Measurements from ENCODE around the gene PRR29. TPM values are rescaled to one million over a fixed set of nuclear protein-coding genes. Genes with fewer than 3 reads are reported as not detected.

The PRR29 gene
- total RNA-seq, 1 donor from 2014 or later = 0.43 TPM

- intact Hi-C loops (cut with DNase I) = no loop called here
- H3K4me3 ChIP-seq = no peak overlapping the region
- TF ChIP-seq, protein P1, sequence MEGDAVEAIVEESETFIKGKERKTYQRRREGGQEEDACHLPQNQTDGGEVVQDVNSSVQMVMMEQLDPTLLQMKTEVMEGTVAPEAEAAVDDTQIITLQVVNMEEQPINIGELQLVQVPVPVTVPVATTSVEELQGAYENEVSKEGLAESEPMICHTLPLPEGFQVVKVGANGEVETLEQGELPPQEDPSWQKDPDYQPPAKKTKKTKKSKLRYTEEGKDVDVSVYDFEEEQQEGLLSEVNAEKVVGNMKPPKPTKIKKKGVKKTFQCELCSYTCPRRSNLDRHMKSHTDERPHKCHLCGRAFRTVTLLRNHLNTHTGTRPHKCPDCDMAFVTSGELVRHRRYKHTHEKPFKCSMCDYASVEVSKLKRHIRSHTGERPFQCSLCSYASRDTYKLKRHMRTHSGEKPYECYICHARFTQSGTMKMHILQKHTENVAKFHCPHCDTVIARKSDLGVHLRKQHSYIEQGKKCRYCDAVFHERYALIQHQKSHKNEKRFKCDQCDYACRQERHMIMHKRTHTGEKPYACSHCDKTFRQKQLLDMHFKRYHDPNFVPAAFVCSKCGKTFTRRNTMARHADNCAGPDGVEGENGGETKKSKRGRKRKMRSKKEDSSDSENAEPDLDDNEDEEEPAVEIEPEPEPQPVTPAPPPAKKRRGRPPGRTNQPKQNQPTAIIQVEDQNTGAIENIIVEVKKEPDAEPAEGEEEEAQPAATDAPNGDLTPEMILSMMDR (IDR thresholded peaks at IDR 0.05) = no peak
These were observed 9.2 kb upstream of the PRR29 start for GRCh38 chr17:63988741-63989621.

GRCh38 chr17:63989622-63990345, 8.4 kb upstream of the PRR29 start:
- no peaks in the 10 kb centered on the region for H3K27me3 ChIP-seq
- peaks cover 31% of the 10 kb centered on the region for H3K4me1 ChIP-seq
- ATAC-seq (peak; percentile 2), DNase-seq (no peak)
- H3K27ac ChIP-seq = no peak overlapping the region
- H3K4me3 ChIP-seq = no peak overlapping the region
- intact Hi-C loops (cut with DNase I) = no loop called here
- TF ChIP-seq, protein P1 (IDR thresholded peaks at IDR 0.05) = no peak
- no peaks in the 10 kb centered on the region for H3K9me3 ChIP-seq
- no peaks in the 10 kb centered on the region for H3K36me3 ChIP-seq

More at GRCh38 chr17:63988741-63989621, 9.2 kb upstream of the PRR29 start:
- Histone ChIP-seq H3K27me3 (no peaks in the 10 kb centered on the region), H3K4me1 (peaks cover 39% of the 10 kb centered on the region), H3K27ac (no peak overlapping the region), H3K36me3 (no peaks in the 10 kb centered on the region), H3K9me3 (no peaks in the 10 kb centered on the region)
- ATAC-seq (no peak), DNase-seq (peak; percentile 52)

GRCh38 chr17:63991611-63992010, 6.5 kb upstream of the PRR29 start:
- H3K4me3 ChIP-seq = no peak overlapping the region
- H3K9me3 ChIP-seq = no peaks in the 10 kb centered on the region
- TF ChIP-seq, protein P1 (IDR thresholded peaks at IDR 0.05) = no peak
- ATAC-seq = no peak
- peaks cover 17% of the 10 kb centered on the region for H3K4me1 ChIP-seq
- no peak overlapping the region for H3K27ac ChIP-seq
- DNase-seq = peak; percentile 33
- H3K36me3 ChIP-seq = no peaks in the 10 kb centered on the region
- intact Hi-C loops (cut with DNase I) = no loop called here
- H3K27me3 ChIP-seq = no peaks in the 10 kb centered on the region

GRCh38 chr17:63993368-63993985, 4.7 kb upstream of the PRR29 start:
- H3K27ac ChIP-seq = no peak overlapping the region
- intact Hi-C loops (cut with DNase I) = no loop called here
- no peaks in the 10 kb centered on the region for H3K36me3 ChIP-seq
- H3K9me3 ChIP-seq = no peaks in the 10 kb centered on the region
- DNase-seq = no peak
- H3K4me3 ChIP-seq = no peak overlapping the region
- peaks cover 19% of the 10 kb centered on the region for H3K4me1 ChIP-seq
- no peak for ATAC-seq
- TF ChIP-seq, protein P1 (IDR thresholded peaks at IDR 0.05) = no peak
- H3K27me3 ChIP-seq = no peaks in the 10 kb centered on the region

GRCh38 chr17:63995626-63996025, 2.5 kb upstream of the PRR29 start:
- ATAC-seq = no peak
- H3K4me1 ChIP-seq = peaks cover 19% of the 10 kb centered on the region
- no peak overlapping the region for H3K27ac ChIP-seq
- H3K9me3 ChIP-seq = no peaks in the 10 kb centered on the region
- TF ChIP-seq, protein P1 (IDR thresholded peaks at IDR 0.05) = no peak
- no peaks in the 10 kb centered on the region for H3K36me3 ChIP-seq
- peak; percentile 38 for DNase-seq
- no peaks in the 10 kb centered on the region for H3K27me3 ChIP-seq
- intact Hi-C loops (cut with DNase I) = no loop called here
- H3K4me3 ChIP-seq = no peak overlapping the region

Measured in upper lobe of right lung (tissue), 1 donor.